ENCODE measurements around the gene DCDC2.
A peak's percentile ranks its signal among the peaks of the same experiment; 100 is the strongest.
"Not testable (repeated sequence)": the region's sequence is repeated elsewhere in the genome, so short reads cannot be mapped to it uniquely, and the experiment has no call there.

The DCDC2 gene

GRCh38 chr6:24323632-24324337 lies 34.1 kb downstream of the DCDC2 start:
- no peak for DNase-seq

- no peak for DNase-seq
Observed at GRCh38 chr6:24322924-24323323, 34.9 kb downstream of the DCDC2 start.

- DNase-seq = not testable (repeated sequence)
Observed at GRCh38 chr6:24322446-24322845, 35.4 kb downstream of the DCDC2 start.

GRCh38 chr6:24321538-24322162 lies 36.2 kb downstream of the DCDC2 start:
- DNase-seq = no peak

- no peak for DNase-seq
Observed at GRCh38 chr6:24313251-24314141, 44.4 kb downstream of the DCDC2 start.

- DNase-seq = not testable (repeated sequence)
Observed at GRCh38 chr6:24311775-24312174, 46.1 kb downstream of the DCDC2 start.

GRCh38 chr6:24307881-24308280 lies 50.0 kb downstream of the DCDC2 start:
- DNase-seq = no peak

GRCh38 chr6:24306936-24307335 lies 50.9 kb downstream of the DCDC2 start:
- DNase-seq = no peak

- DNase-seq = no peak
Observed at GRCh38 chr6:24306038-24306437, 51.8 kb downstream of the DCDC2 start.

- no peak for DNase-seq
Observed at GRCh38 chr6:24296944-24297343, 60.9 kb downstream of the DCDC2 start.

- not testable (repeated sequence) for DNase-seq
Observed at GRCh38 chr6:24293852-24294251, 64.0 kb downstream of the DCDC2 start.

- no peak for DNase-seq
Observed at GRCh38 chr6:24287239-24287638, 70.6 kb downstream of the DCDC2 start.

- DNase-seq = no peak
Observed at GRCh38 chr6:24284006-24284405, 73.9 kb downstream of the DCDC2 start.

GRCh38 chr6:24283043-24283985 lies 74.5 kb downstream of the DCDC2 start:
- peak; percentile 88 for DNase-seq

- DNase-seq = peak; percentile 52
Observed at GRCh38 chr6:24274441-24275083, 83.3 kb downstream of the DCDC2 start.

- DNase-seq = no peak
Observed at GRCh38 chr6:24273096-24273870, 84.6 kb downstream of the DCDC2 start.

GRCh38 chr6:24272553-24272952 lies 85.3 kb downstream of the DCDC2 start:
- DNase-seq = peak; percentile 42

- DNase-seq = no peak
Observed at GRCh38 chr6:24272148-24272547, 85.7 kb downstream of the DCDC2 start.

GRCh38 chr6:24270011-24270410 lies 87.8 kb downstream of the DCDC2 start:
- DNase-seq = no peak

GRCh38 chr6:24258214-24258613 lies 99.6 kb downstream of the DCDC2 start:
- DNase-seq = not testable (repeated sequence)

- no peak for DNase-seq
Observed at GRCh38 chr6:24257282-24257681, 100.6 kb downstream of the DCDC2 start.

Measured in hematopoietic multipotent progenitor cell treated with erythropoietin and hydrocortisone succinate and interleukin-3 and kit ligand, for 4 days (in vitro differentiated cells).